ENCODE measurements around the gene OBSCN.

The OBSCN gene

DNA sequence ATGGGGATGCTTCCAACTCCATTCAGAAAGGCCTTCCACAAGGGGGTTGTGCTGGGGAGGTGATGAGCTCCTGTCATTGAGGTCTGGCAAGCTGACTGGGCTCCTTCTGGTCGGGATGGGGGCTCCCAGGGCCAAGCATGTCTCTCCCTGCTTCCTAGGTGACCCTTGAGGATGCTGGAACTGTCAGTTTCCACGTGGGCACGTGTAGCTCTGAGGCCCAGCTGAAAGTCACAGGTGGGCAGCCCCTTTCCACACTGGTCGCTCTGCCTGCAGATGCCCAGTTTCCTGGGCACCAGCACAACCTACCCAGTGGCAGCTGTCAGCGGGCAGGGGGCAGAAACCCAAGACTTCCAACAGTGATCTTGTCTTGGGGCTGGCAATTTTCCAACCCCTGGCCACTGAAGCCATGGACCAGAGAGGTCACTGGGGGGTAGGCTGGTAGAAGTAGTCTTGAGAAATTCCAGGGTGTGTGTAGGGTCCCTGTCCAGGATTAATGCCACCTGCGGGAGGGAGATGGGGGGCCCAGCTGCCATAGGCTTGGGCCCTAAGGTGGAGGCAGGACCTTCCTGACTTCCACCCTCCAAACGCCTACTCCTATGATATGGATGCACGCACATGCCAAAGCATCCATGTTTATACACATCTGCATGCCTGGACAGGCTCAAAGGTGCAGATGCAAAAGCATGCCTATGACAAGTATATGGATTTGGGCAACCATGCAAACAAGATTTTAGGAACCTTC, 101.7 kb downstream of the OBSCN start:
- no peak for DNase-seq (ENCODE audit: low spot score)

DNA sequence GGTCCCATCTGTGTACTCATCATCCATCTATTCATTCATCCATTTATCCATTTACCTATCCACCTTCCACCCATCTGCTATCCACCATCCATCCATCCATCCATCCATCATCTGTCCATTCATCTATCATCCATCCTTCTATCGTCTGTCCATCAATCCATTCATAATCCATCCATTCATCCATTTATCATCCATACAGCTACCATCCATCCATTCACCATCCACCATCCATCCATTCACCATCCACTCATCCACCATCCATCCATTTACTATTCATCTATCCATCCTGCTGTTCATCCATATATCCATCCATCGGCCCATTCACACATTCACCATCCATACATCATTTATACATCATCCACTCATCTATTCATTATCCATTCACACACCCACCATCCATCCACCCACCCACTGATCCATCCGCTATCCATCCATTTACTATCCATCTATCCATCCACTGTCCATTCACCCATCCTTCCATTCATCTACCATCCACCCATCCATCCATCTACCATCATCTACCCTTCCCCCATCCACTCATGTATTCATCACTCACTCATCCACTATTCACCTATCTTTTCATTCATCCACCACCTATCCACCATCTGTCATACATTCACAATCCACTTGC, 102.4 kb downstream of the OBSCN start:
- DNase-seq (ENCODE audit: low spot score), result no peak

DNA sequence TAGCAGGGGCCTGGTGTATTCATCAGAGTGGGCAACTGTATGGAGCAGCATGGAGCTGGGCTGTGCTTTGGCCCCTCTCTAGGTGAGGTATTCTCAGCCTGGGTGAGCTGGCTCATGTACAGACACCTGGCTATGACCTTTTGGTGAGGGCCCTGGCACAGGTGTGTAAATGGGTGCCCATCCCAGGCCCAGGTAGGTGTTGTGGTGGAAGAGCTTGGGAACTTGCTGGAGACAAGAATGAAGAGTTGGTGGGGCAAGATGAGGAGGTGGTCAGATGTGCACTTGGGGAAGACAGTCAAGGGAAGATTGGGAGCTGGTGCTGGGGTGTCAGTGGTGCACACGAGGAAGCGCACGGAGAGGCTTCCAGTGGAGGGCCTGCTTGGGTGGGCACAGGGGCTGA, 103.2 kb downstream of the OBSCN start:
- DNase-seq (ENCODE audit: low spot score), result no peak

DNA sequence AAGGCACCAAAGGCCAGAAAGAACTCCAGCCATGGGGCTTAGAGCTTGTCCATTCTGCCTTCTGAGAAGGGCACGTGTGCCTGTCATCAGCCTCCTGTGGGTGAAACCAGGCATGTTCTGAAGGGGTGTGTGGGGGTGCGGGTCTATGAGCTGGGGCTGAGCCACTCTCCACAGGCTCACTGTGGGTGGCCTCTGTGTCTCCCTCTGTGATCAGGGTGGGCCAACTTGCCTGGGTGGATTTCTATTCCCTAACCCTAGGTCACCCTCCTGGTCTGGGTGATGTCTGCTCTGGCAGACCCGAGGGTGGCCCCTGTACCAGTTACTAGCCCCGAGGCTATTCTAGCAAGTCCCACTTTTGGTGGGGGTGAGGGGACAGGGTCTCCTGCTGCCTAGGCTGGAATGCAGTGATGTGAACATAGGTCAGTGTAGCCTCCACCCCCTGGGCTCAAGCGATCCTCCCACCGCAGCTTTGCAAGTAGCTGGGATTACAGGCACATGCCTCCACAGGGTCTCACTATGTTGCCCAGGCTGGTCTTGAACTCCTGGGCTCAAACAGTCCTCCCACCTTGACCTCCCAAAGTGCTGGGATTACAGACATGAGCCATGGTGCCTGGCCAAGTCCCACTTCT, 104.4 kb downstream of the OBSCN start:
- no peak for DNase-seq (ENCODE audit: low spot score)

DNA sequence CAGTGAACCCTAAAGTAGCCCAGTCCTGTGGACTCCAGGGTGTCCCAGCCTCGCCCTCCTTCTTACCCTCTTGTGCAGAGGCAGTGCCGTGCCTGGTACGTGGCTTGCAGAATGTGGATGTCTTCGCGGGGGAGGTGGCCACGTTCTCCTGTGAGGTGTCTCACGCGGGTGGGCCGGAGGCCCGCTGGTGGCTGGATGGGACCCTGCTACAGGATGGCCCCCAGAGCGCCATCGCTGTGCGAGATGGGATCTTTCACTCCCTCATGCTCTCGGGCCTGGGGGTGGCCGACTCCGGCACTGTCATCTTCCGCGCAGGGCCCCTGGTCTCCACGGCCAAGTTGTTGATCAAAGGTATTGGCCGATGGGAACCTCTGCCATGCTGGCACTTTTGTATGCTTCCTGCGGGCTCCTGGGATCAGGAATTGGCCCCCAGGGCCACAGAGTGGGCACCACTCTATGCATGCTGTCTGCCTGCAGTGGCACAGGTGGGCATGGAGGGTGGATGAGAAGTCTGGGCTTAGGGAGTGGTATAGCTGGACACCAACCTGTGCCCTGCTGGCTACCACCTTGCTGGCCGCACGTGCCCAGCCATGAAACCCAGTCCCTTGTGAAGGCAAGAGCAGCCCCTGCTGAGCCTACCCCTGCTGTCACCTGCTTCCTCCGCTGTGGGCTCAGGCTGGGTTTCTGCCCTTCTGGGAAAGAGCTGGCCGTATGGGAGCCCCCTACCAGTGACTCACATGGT, 105.9 kb downstream of the OBSCN start:
- no peak for DNase-seq (ENCODE audit: low spot score)

DNA sequence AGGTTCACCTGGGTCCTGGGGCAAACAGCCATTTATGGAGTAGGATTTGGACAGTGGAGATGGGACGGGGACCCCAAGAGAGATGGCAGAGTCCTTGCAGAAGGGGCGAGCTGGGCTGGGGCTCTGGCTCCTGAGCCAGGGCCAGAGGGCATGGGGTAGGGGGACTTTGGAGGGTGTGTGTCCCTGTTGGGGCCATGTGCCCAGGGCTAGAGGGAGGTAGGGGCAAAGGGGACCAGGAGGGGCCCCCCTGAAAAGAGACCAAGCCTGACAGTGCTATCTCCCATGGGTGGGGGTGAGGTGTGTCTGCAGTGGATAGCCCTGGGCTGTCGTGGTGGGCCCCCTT, 106.4 kb downstream of the OBSCN start:
- DNase-seq (ENCODE audit: low spot score), result no peak

DNA sequence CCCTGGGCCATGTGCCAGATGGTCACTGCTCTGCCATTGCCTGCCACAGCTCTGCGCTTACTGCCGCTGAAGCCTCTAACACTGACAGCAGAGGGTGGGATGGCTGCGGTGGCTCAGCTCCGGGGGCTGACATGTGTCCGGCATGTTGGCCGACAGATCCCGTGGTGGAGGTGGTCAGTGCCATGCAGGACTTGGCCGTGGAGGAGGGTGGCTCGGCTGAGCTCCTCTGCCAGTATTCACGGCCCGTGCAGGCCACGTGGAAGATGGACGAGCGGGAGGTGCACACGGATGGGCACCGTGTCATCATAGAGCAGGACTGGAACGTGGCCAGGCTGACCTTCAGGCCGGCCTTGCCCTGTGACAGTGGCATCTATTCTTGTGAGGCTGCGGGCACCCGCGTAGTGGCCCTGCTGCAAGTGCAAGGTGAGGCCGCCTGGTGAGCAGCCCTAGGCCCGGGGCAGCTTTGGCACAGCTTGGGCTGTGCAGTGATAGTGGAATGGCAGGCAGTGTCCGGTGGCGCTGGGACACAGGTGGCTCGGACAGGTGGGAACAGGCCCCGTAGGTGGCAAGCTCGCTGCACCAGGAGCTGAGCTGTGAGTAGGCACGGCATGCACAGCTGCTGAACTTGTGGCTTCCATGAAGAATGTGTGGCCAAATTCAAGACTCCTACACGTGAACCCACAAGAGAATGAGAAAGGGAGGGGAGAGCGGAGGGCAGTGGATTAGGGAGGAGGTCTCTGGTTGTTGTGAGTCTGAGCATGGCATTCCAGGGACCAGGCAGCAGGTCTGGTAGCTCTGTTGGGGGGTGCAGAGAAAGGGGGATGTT, 107.0 kb downstream of the OBSCN start:
- DNase-seq (ENCODE audit: low spot score), result no peak

DNA sequence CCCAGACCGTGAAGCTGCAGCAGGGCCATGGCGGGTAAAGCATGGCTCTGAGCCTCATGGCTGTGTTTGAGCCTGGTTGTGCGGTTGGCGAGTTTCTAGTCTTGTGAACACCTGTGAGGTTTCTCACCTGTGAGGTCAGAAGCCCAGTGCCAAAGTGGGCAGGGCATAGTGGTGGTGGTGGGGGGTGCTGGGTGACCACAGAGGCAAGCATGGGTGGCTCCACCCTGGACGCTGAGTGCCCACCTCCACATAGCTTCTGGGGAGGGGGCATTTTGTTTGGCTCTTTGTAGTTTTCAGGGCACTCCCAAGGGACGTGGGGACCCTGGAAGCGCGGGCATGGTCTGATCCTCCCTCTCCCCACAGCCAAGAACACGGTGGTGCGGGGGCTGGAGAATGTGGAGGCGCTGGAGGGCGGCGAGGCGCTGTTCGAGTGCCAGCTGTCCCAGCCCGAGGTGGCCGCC, 107.7 kb downstream of the OBSCN start:
- no peak for DNase-seq (ENCODE audit: low spot score)

DNA sequence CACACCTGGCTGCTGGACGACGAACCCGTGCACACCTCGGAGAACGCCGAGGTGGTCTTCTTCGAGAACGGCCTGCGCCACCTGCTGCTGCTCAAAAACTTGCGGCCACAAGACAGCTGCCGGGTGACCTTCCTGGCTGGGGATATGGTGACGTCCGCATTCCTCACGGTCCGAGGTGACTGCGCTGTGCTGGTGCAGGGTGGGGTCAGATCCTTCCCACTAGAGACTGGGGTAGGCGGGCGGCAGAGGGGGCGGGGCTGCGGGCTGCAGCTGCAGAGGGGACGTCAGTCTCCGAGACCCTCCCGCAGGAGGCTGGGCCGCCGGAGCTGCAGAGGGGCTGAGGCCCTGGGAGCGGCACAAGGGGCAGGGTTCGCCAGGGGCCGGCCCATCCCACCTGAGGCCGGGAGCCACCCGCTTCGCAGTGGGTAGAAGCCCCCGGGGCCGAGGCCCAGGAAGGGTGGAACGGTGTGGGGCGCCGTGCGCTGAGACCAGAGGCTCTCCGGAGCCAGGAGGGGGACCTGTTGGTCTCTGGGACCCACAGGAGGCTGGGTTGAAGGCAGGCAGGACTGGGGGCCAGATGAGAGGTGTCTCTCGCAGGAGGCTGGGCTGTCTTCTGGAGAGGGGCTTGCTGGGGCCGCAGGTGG, 108.2 kb downstream of the OBSCN start:
- DNase-seq (ENCODE audit: low spot score), result no peak

DNA sequence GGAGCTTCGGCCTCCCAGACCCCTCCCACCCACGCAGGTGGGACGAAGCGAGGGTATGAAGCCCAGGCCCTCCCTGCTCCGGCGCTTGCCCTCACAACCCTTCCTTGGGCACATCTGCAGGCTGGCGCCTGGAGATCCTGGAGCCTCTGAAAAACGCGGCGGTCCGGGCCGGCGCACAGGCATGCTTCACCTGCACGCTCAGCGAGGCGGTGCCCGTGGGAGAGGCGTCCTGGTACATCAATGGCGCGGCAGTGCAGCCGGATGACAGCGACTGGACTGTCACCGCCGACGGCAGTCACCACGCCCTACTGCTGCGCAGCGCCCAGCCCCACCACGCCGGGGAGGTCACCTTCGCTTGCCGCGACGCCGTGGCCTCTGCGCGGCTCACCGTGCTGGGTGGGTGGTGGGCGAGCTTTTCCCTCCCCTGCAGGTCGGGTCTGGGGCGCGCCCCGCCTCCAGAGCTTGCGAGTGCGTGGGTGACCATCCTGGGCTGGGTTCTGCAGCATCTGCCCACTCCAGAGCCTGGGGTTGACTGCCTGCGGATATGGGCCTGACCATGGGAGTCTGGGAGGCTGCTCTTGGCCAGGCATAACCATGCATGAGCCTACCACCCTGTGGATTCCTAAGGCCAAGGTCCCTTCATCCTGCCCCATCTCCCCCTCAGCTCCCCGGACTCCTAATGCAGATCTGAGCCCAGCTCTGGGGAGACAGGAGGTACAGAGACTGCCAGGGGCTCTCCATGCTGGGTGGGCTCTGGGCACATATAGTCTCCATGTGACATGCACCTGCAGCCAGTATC, 108.9 kb downstream of the OBSCN start:
- DNase-seq (ENCODE audit: low spot score), result no peak

DNA sequence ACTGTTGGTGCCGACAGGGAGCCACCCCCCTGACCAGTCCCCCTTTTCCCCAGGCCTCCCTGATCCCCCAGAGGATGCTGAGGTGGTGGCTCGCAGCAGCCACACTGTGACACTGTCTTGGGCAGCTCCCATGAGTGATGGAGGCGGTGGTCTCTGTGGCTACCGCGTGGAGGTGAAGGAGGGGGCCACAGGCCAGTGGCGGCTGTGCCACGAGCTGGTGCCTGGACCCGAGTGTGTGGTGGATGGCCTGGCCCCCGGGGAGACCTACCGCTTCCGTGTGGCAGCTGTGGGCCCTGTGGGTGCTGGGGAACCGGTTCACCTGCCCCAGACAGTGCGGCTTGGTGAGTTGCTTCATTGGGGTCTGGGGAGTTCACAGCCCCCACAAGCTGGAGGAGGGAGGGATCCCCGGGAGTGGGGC, 109.6 kb downstream of the OBSCN start:
- DNase-seq (ENCODE audit: low spot score), result no peak

DNA sequence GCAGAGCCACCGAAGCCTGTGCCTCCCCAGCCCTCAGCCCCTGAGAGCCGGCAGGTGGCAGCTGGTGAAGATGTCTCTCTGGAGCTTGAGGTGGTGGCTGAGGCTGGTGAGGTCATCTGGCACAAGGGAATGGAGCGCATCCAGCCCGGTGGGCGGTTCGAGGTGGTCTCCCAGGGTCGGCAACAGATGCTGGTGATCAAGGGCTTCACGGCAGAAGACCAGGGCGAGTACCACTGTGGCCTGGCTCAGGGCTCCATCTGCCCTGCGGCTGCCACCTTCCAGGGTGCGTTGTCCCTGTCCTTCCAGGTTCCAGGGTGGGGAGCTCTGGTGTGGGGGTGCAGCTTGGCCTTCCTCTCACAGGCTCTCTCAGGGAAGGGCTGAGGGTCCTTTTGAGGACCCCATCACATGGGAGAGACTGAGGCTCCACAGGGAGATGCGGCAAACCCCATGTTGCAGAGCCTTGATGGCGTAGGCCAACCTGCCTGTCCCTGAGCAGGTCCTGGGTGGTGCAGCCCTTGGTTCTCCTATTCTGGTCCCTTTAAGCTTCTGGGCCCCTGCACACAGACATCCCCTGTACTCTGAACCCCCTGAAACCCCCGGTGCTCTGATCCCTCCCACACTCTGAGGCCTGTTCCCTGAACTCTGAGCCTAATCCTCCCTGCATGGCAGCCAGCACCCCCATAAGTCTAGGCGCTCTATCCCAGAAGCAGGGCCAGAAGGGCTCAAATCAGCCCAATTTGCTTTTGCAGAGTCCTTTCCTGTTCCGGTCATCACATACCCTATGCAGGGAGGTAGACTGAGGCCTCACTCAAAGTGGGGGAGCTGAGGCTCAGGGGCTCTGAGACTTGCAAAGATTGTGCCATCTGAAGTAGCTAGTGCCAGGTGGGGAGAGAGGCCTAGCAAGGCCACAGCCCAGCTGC, 110.3 kb downstream of the OBSCN start:
- no peak for DNase-seq (ENCODE audit: low spot score)

DNA sequence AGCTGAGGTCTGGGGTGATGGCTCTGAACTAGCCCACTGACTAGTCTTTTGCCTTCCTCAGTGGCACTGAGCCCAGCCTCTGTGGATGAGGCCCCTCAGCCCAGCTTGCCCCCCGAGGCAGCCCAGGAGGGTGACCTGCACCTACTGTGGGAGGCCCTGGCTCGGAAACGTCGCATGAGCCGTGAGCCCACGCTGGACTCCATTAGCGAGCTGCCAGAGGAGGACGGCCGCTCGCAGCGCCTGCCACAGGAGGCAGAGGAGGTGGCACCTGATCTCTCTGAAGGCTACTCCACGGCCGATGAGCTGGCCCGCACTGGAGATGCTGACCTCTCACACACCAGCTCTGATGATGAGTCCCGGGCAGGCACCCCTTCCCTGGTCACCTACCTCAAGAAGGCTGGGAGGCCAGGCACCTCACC, 111.0 kb downstream of the OBSCN start:
- no peak for DNase-seq (ENCODE audit: low spot score)

DNA sequence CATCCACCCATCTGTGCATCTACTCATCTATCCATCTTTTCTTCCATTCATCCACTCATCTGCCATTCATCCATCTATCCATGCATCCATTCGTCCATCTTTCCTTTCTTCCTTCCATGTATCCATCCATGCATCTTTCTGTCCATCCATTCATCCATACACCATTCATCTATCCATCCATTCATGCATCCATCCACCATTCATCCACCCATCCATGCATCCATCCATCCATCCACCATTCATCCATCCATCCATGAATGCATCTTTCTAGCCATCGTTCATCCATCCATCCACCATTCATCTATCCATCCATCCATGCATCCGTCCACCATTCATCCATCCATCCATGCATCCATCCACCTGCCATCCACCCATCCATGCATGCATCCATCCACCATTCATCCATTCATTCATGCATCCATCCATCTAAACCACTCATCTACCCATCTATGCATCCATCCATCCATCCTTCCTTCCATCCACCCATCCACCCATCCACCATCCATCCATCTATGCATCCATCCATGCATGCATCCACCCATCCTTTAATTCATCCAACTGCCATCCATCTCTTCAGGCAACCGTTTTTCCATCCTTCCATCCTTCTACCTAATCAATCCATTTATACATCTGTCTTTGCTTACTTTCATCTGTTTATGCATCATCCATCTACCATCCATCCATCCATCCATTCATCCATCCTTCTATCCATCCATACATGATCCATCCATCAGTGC, 111.7 kb downstream of the OBSCN start:
- no peak for DNase-seq (ENCODE audit: low spot score)

DNA sequence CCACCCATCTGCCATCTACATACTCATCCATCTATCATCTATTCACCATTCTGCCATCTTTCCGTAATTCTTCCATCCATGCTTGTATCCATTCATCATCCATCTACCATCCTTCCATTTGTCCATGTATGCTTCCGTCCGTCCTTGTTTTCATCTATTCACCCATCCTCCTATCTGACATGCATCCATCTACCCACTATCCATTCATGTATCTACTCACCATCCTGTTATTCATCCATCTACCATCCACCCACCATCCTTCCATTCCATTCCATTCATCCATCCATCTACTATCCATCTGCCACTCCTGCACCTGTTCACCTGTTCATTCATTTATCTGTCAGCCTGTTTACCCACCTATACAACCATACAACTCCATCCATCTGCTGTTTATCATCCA, 112.5 kb downstream of the OBSCN start:
- DNase-seq (ENCODE audit: low spot score), result no peak

DNA sequence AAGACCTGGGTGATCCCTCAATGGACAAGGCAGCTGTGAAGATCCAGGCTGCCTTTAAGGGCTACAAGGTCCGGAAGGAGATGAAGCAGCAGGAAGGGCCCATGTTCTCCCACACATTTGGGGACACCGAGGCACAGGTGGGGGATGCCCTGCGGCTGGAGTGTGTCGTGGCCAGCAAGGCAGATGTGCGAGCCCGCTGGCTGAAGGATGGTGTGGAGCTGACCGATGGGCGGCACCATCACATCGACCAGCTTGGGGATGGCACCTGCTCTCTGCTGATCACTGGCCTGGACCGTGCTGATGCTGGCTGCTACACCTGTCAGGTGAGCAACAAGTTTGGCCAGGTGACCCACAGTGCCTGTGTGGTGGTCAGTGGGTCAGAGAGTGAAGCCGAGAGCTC, 113.6 kb downstream of the OBSCN start:
- DNase-seq (ENCODE audit: low spot score), result no peak

DNA sequence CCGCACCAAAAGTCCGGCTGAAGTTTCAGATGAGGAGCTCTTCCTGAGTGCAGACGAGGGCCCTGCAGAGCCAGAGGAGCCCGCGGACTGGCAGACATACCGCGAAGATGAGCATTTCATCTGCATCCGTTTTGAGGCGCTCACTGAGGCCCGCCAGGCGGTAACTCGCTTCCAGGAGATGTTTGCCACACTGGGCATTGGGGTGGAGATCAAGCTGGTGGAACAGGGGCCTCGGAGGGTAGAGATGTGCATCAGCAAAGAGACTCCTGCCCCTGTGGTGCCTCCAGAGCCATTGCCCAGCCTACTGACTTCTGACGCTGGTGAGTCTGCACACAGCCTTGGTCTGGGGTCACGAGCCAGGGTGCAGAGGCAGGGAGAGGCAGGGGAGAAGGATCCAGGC, 114.1 kb downstream of the OBSCN start:
- DNase-seq (ENCODE audit: low spot score), result no peak

DNA sequence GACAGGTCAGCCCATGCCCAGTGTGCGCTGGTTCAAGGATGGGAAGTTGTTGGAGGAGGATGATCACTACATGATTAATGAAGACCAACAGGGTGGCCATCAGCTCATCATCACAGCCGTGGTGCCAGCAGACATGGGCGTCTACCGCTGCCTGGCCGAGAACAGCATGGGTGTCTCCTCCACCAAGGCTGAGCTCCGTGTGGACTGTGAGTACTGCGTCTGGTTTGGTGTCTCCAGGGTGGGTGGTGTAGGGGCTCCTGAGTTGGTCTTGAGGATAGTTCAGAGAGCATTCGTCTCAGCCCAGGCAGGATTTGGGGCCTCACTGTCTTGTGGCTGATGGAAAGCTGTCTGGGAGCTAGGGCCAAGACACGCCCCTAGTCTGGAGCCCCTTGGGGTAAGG, 115.6 kb downstream of the OBSCN start:
- no peak for DNase-seq (ENCODE audit: low spot score)

DNA sequence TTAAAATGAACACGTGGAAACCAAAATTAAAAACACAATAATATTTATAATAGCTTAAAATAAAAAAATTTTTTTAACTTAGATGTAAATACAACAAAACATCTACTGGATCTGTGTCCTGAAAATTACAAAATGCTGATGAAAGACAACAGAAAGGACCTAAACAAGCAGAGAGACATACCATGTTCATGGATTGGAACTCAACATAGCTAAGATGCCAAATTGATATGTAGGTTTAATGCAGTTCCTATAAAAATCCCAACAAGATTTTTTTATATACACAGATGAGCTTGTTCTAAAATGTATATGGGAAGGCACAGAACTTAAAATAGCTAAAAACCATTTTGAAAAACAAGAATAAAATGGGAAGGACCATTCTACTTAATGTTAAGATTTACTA, 117.4 kb downstream of the OBSCN start:
- DNase-seq (ENCODE audit: low spot score), result no peak
